Esophagus mucosa (tissue), 1 donor: Measurements from ENCODE around the gene ZNF346. TPM values are rescaled to one million over a fixed set of nuclear protein-coding genes. Genes with fewer than 3 reads are reported as not detected.

Experiments used
- ATAC-seq: fragments of 200-7000 bp; cut with Tn5 transposase; one replicate; pipeline ENCODE4 v1.9.1; 2020
- total RNA-seq: library from RNA; stranded (reverse); gene quantifications from one replicate; pipeline ENCODE4 v1.2.4, GENCODE V29; 2023
- donor health status: DM: yes; HTN: yes; CAD: no.

The ZNF346 gene
- total RNA-seq, 1 donor from 2014 or later: 6.7 TPM

GRCh38 chr5:177070536-177071191 lies 48.2 kb downstream of the ZNF346 start:
- ATAC-seq: peak; percentile 23

GRCh38 chr5:177071666-177072385 lies 49.3 kb downstream of the ZNF346 start:
- ATAC-seq: peak; percentile 73

GRCh38 chr5:177077335-177077734 lies 54.8 kb downstream of the ZNF346 start:
- ATAC-seq: no peak

GRCh38 chr5:177079606-177080005 lies 57.1 kb downstream of the ZNF346 start:
- ATAC-seq: no peak

GRCh38 chr5:177080265-177080664 lies 57.8 kb downstream of the ZNF346 start:
- ATAC-seq: no peak

GRCh38 chr5:177081859-177082258 lies 59.4 kb downstream of the ZNF346 start:
- no peak for ATAC-seq

- no peak for ATAC-seq
These were observed 60.9 kb downstream of the ZNF346 start for GRCh38 chr5:177083357-177083756.

GRCh38 chr5:177084175-177084574 lies 61.7 kb downstream of the ZNF346 start:
- ATAC-seq: no peak

GRCh38 chr5:177085985-177086653 lies 63.6 kb downstream of the ZNF346 start:
- ATAC-seq: no peak

- ATAC-seq: peak; percentile 88
These were observed 64.3 kb downstream of the ZNF346 start, which contains the start of gene FGFR4 for GRCh38 chr5:177086654-177087397. TSS of gene FGFR4 (plus strand) at chr5:177086915. CDS start at chr5:177089603, 2,688 bp downstream.

GRCh38 chr5:177087398-177088005 lies 65.0 kb downstream of the ZNF346 start:
- no peak for ATAC-seq

- no peak for ATAC-seq
These were observed 66.6 kb downstream of the ZNF346 start for GRCh38 chr5:177089127-177089526.

- no peak for ATAC-seq
These were observed 67.5 kb downstream of the ZNF346 start for GRCh38 chr5:177089825-177090641.

- no peak for ATAC-seq
These were observed 68.3 kb downstream of the ZNF346 start for GRCh38 chr5:177090813-177091212.

GRCh38 chr5:177091232-177091631 lies 68.7 kb downstream of the ZNF346 start:
- ATAC-seq: no peak

GRCh38 chr5:177092178-177093081 lies 69.9 kb downstream of the ZNF346 start:
- no peak for ATAC-seq

GRCh38 chr5:177093082-177093712 lies 70.7 kb downstream of the ZNF346 start:
- no peak for ATAC-seq

- ATAC-seq: no peak
These were observed 71.3 kb downstream of the ZNF346 start for GRCh38 chr5:177093803-177094202.

- no peak for ATAC-seq
These were observed 72.0 kb downstream of the ZNF346 start for GRCh38 chr5:177094224-177095087.
